ENCODE data around the gene CAMTA1. TPM values are rescaled to one million over a fixed set of nuclear protein-coding genes. Genes with fewer than 3 reads are reported as not detected.

Gene CAMTA1
- polyA plus RNA-seq, 3 donors: 82.3 to 84.7 (median 83.6) TPM

DNA sequence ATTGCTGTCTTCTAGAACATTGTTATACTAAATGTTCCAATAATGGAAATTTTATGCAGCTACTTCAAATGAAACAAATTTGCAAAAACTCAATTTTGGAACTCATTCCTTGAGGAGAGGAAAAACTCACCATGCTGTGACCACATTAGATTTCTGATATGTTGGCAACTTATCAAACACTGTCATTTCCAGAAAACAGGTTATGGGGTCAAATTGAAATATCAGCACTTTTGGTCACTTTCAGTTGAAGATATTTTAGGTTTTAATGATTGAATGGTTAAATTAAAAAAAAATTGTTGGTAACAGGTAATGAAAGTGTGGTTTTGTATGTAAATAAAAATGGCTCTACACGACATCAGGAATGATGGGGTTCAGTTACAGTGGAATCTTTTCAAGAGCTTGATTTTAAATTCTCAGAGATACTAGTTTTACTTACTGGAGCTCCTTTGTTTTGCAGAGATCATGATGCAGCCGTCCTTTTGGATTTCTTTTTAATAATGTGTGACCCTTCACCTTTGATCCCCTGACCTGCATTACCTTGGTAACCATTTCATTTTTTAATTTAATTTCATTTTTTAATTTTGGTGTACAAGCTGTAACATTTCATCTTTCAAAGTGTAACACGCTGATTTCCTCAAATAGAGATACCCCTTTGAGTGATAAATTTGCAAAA is 86.2 kb downstream of the CAMTA1 start:
- no peak for DNase-seq (ENCODE audit: low read depth in 3 of 3, low spot score in 2 of 3)

DNA sequence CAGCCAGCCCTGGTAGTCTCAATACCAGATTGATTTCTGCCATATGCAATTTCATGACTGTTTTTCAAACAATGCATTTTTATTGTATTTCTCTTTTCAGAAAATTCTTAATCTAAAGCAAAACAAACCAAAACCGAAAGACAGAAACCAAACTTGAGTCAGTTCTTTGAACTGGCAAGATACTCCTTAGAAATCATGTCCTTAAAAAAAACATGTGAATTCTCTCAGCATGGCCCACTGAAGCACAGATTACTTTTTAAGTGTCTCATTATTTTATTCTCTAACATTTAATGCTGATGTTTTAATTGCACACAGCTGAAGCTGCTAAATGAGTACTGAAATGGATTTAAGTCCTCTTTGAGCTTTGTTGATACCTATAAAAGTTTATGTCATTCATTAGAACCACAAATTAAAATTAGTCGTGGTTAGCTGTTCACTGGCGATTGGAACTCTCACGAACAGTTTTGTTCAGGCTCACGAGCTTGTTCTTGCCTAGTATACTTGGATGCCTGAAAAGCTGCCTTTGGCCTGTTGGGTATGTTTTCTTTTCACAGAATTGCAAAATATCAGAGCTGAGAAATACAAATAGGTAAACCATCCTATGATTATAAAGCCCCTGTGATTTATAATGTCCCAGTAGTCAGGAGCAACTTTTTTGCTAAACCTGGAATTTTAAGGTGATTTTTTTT is 87.5 kb downstream of the CAMTA1 start:
- DNase-seq (ENCODE audit: low read depth in 3 of 3, low spot score in 2 of 3): no peak

GRCh38 chr1:6873298-6874015 is 88.2 kb downstream of the CAMTA1 start:
- DNase-seq (ENCODE audit: low read depth in 3 of 3, low spot score in 2 of 3): no peak

- no peak for DNase-seq (ENCODE audit: low read depth in 3 of 3, low spot score in 2 of 3)
Measured at GRCh38 chr1:6874298-6874697, 89.0 kb downstream of the CAMTA1 start.

DNA sequence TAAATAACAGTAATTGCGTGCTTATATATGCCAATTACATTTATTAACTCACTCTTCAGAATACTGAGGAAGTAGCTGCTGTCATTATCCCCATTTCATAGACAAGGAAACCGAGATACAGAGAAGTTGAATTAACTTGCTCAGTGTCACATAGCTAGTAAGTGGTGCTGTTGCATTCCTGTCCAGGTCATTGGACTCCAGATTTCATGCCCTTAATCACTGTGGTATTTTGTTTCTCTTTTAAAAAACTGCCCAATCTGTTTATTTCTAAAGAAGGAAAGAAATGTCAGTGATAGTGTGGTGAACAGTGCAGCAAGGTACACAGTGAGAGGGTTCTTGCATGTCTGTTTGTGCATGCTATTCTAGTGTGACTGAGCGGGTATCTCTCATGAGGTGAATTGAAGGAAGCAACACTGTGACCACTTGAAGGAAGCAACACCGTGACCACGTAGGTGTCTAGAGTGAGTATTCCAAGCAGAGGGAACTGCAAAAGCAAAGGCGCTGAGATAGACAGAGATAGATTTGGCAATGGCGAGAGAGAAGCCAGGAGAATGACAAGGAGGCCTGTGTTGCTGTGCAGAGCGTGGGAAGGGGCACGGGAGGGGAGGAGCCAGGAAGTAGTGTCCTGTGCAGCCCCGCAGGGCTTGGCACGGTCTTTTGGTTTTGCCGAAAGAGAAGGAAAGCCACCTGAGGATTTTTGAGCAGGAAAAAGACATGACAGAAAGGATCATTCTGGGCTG is 95.9 kb downstream of the CAMTA1 start:
- DNase-seq (ENCODE audit: low read depth in 3 of 3, low spot score in 2 of 3): no peak

- DNase-seq (ENCODE audit: low read depth in 3 of 3, low spot score in 2 of 3): no peak
Measured at GRCh38 chr1:6882414-6882813, 97.2 kb downstream of the CAMTA1 start.

DNA sequence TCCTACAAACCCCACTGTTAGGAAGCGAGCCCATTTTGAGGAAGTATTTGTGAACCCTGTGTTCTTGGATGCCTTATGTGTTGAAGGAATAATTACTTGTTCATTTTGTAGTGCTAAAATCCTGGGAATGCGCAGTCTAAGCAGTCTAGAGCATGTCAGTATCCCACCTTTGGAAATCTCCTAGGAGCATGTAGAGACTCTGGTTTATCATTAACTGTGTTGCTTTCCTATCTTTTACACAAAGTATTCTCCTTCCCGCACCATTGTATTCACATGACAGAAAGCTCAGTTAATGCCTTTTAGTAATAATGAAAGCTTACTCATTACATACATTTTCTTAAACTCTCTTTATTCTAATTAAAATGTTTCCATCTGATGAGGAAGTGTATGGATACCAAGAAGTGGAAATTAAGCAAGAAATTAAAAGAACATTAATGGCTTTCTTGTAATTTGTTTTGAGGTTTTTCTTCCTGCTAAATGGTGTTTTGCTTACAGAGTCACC is 99.4 kb downstream of the CAMTA1 start:
- DNase-seq (ENCODE audit: low read depth in 3 of 3, low spot score in 2 of 3): no peak

DNA sequence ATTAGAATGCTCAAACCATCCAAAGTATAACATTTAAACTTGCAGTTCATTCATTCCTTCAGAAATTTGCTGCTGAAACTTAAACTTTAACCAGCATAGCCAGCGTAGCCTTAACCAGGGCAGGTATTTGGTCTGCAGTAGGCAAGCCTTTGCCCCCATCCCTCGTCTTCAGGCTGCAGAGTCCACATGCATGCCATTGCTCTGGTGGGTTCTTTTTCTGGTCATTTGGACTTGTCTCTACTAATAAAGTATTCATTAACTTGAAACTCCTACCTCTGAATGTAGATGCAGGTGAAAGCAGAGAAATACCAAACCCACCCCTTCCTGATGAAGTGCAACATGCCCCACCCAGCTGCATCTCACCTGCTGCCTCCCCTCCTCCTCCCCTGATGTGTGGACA is 100.2 kb downstream of the CAMTA1 start:
- DNase-seq (ENCODE audit: low read depth in 3 of 3, low spot score in 2 of 3): no peak

- DNase-seq (ENCODE audit: low read depth in 3 of 3, low spot score in 2 of 3): no peak
Measured at GRCh38 chr1:6886523-6886922, 101.3 kb downstream of the CAMTA1 start.

DNA sequence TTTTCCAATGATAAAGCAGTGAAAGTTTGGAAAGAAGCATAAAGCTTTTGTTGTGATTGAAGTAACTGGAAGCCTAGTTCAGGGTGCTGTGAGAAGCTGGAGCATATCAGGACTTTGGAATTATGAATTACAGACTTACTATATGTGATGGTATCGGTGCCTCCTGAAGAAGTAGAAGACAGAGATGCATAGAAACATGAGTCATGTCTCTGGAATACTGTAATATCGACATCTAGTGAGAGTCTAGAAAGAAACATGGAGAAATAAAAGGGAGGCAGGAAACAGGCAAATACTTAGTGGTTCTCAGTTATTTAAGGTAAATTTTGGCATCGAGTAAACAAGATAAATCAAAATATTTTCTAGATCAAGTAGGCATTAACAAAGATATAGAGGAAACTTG is 103.0 kb downstream of the CAMTA1 start:
- DNase-seq (ENCODE audit: low read depth in 3 of 3, low spot score in 2 of 3): no peak

- DNase-seq (ENCODE audit: low read depth in 3 of 3, low spot score in 2 of 3): no peak
Measured at GRCh38 chr1:6888870-6889269, 103.6 kb downstream of the CAMTA1 start.

DNA sequence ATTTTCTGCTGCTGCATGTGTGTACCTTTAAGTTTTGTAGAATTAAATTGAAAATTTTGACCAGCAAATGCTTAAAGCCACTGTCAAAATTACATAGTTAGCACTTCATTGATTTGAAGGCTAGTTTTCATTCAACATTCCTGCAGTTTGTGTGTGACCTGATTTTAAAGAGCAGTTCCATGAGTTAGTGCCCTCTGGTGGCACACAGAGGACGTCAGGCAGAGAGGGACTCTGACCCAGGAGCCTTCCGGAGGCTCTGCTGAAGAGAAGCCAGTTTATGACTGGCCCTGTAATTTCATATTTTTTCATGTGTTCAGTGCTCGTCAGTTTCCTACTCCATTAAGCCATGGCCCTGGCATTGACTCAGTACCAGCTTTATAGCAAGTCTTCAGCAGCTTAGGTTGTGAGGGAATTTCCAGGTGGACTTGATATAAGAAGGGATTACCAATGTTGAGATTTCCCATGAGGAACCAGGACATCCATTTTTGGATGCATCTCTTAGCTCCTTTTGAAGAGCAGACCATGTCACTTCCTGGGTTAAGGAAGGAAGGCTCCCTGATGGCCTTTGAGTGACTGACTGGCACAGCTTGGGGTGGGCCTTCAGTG is 104.7 kb downstream of the CAMTA1 start:
- no peak for DNase-seq (ENCODE audit: low read depth in 3 of 3, low spot score in 2 of 3)

- DNase-seq (ENCODE audit: low read depth in 3 of 3, low spot score in 2 of 3): no peak
Measured at GRCh38 chr1:6890686-6891085, 105.4 kb downstream of the CAMTA1 start.

DNA sequence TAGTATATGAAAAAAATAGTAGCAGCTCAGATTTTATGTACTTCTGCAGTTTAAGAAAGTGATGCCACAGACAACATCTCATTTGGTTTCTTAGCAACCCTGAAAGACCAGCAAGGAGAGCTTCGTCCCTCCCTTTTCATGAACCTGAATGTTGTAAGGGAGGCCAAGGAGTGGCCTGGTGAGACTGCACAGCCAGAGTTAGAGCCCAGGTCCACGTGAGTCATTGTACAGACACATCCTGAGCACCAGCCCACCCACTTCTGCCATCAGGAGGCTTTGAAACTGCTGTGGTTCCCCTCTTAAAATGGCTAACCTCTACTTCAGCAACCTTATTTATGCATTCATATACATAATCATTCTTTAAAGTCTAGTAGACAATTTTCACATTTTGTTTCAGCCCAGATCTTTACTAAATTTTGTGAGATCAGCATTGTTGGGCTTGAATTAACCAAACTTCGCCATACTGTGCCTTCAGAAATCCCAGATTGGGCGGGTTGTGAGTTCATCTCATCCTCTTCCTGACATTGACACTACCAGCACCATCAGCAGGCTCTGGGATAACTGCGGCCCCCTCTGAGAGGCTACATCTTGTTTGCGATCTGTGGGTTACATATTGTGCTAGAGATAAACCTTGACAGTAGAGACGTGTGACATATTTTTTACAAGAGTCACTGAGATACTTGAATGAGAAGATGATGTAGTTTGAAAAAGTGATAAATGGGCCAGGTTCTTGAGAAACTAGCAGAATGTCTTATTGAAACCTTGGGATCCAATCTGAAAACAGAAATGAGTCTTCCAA is 106.7 kb downstream of the CAMTA1 start:
- no peak for DNase-seq (ENCODE audit: low read depth in 3 of 3, low spot score in 2 of 3)

- no peak for DNase-seq (ENCODE audit: low read depth in 3 of 3, low spot score in 2 of 3)
Measured at GRCh38 chr1:6893388-6893787, 108.1 kb downstream of the CAMTA1 start.

- no peak for DNase-seq (ENCODE audit: low read depth in 3 of 3, low spot score in 2 of 3)
Measured at GRCh38 chr1:6897138-6897537, 111.9 kb downstream of the CAMTA1 start.

DNA sequence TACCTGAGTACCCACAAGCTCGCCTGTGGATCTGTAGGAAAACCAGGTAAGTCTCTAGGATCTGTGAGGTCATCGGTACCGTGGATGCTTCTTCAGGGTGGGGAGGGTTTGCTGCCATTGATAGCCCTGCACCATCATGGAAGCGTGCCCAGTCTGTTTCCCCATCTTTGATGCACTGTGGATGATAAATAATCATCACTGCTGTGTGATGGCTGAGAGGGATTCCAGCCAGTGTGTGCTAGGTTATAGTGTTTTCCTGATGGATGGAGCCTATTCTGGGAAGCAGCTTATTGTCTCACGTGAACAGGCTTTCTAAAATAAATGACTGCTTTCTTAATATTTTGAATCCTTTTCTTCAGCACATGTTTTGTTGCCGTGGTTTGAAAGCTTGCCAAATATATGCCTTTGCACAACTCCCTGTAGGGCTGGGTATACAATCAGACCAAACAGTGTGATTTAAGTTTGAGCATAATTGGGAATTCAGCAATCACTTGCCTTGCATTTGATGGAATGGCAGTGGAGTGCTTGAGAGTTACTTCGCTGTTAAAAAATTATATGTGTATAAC is 113.8 kb downstream of the CAMTA1 start:
- no peak for DNase-seq (ENCODE audit: low read depth in 3 of 3, low spot score in 2 of 3)

DNA sequence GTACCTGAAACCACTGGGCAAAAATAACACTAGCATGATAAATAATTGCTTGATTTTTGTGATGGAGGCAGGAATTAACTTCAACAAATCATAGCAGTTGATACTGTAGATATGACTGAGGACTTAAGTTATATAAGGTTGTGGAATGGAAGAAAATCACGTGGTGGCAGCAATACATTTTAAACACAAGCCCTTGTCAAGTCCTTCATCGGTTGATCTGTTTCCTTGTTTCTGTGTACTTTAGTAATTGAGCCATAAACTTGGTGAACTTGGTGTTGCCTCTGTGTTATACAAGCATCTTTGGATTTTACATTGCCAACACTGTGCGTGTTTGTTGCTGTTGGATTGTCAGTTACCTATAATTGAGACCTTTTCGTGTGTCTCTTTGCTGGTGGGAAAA is 114.4 kb downstream of the CAMTA1 start:
- DNase-seq (ENCODE audit: low read depth in 3 of 3, low spot score in 2 of 3): no peak

DNA sequence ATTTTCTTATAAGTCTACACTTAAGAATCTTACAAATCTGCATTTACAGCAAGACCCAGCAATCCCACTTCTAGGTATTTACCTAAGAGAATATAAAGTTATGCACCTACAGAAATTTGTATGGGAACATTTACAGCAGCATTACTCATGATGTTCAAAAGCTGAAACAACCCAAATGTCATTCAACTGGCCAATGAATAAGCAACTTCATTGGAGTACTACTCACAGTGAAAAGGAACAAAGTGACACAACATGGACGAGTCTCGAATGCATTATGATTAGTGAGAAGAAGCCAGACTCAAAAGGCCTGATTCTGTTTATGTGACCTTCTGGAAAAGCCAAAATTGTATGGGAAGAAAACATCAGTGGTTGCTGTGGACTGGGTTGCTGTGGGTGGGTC is 116.9 kb downstream of the CAMTA1 start:
- DNase-seq (ENCODE audit: low read depth in 3 of 3, low spot score in 2 of 3): no peak
